Neutrophil (primary cell): ENCODE results near the gene SMAD9.

ENCODE experiments used
- H3K27ac ChIP-seq: fragments of 200-600 bp; sonication (generic); 2 replicates; pipeline ENCODE4 v1.5.1; 2016; ENCODE audit warnings: mild to moderate bottlenecking, moderate library complexity
- H3K27me3 ChIP-seq: fragments of 200-600 bp; sonication (generic); 2 replicates; pipeline ENCODE4 v1.6.0; 2016; ENCODE audit warnings: mild to moderate bottlenecking
- H3K36me3 ChIP-seq: fragments of 200-600 bp; sonication (generic); 2 replicates; pipeline ENCODE4 v1.5.1; 2017
- H3K4me1 ChIP-seq, 2 experiments: fragments of 200-600 bp in 1 of 2; sonication (generic) in 1 of 2; 1 replicate in 1 of 2; 2 replicates in 1 of 2; pipeline versions ENCODE4 v1.5.1 to v1.6.1; 2013 to 2016; ENCODE audit warnings: low read depth in 1 of 2, low read length in 1 of 2, mild to moderate bottlenecking in 1 of 2, moderate library complexity in 1 of 2; ENCODE audit not compliant: control insufficient read depth in 1 of 2, insufficient read depth in 1 of 2
- H3K4me3 ChIP-seq, 2 experiments: fragments of 200-600 bp in 1 of 2; sonication (generic) in 1 of 2; 1 replicate in 1 of 2; 2 replicates in 1 of 2; pipeline ENCODE4 v1.5.1; 2013 to 2016; ENCODE audit warnings: low read depth in 1 of 2, low read length in 1 of 2, mild to moderate bottlenecking in 1 of 2, moderate library complexity in 1 of 2
- H3K9me3 ChIP-seq: fragments of 200-600 bp; sonication (generic); 2 replicates; pipeline ENCODE4 v1.5.1; 2016
- CTCF ChIP-seq: fragments of 200-600 bp; sonication (generic); IDR thresholded peaks from 2 replicates; pipeline ENCODE4 v1.5.1; 2016; ENCODE audit warnings: antibody characterized with exemption

The SMAD9 gene

DNA sequence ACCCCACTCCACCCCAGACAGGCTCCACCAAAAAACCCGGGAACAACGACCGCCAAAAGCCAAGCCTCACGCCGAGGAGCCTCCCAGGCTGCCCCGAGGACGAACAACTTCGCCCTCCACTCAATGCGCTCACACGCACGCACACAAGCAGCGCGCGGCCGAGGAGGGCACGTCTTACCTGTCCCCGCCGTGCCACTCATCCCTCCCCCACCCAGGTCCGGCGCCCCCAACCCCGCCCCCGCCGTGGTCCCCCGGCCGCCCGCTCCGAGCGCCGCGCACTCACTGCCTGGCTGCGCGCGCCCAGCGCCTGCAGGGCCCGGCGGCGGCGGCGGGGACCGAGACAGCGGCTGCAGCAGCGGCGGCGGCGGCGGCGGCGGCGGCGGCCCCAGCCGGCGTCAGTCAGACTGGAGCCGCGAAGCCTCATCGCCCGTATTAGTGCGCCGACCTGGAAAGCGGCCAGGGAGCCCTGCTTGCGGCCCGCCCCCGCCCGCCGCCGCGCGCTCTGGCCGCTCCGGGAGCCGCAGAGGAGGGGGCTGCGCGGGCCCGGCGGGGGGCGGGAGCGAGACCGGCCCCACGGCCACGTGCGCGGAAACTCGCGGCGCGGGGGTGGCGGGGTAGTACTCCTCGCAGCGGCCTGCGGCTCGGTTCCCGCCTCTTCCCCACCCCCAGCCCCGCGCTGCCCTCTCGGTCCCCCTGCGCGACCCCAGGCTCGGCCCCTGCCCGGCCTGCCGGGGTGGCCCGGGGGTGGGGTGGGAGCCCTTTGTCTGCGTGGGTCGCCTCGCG is at the start of gene SMAD9:
TSS of gene SMAD9 (minus strand) at position 406 of the 783 bp plus-strand sequence. CDS start 40,549 bp downstream, outside the sequence.
- Histone ChIP-seq H3K4me3 (peak within 1 kb of the TSS in 1 of 2 experiments; percentile 42), H3K27ac (no peak within 1 kb of the TSS), H3K4me1 (peaks cover 0 to 10% of the 10 kb centered on the region in 2 experiments), H3K9me3 (no peaks in the 10 kb centered on the region), H3K27me3 (peaks cover 97% of the 10 kb centered on the region), H3K36me3 (no peaks in the 10 kb centered on the region)
- no peak for TF ChIP-seq CTCF

DNA sequence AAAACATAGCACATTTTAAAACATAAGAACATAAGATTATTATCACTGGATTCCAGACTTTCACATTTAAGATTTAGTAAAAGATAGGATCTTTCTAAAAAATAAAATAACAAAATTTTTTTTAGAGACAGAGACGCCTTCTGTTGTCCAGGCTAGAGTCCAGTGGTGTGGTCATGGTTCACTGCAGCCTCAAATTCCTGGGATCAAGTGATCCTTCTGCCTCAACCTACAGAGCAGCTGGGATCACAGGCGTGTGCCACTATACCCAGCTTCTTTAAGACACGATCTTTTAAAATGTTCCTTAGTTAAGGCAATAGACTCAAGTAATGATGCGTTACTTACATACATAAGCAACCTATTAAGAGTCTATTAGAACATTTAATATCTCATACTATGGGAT is 46.4 kb upstream of the SMAD9 start:
- H3K9me3 ChIP-seq = no peaks in the 10 kb centered on the region
- TF ChIP-seq CTCF = no peak
- H3K4me1 ChIP-seq = no peaks in the 10 kb centered on the region
- H3K27me3 ChIP-seq = no peaks in the 10 kb centered on the region
- H3K27ac ChIP-seq = no peak overlapping the region
- H3K36me3 ChIP-seq = peaks cover 25% of the 10 kb centered on the region
- no peak overlapping the region for H3K4me3 ChIP-seq

DNA sequence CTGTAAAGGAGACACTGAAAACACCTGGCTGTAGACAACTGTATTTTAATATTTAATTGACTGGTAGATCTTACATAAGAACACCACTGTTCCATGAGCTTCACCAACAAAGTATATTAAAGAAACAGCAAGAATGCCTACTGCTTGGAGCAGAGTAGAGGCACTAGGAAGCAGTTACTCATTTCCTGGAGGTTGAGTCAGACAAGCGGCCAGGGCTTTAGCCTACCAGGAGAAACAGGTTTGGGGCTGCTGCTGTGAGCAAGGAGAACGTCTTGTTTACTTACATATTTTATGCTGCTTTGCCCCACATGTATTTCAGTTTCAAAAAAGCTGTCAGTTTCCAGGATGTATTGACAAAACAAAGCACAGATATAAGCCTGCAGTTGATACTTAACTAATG is 45.7 kb upstream of the SMAD9 start:
- H3K27me3 ChIP-seq = no peaks in the 10 kb centered on the region
- no peak overlapping the region for H3K27ac ChIP-seq
- H3K36me3 ChIP-seq = peaks cover 30% of the 10 kb centered on the region
- H3K4me1 ChIP-seq = no peaks in the 10 kb centered on the region
- no peak for TF ChIP-seq CTCF
- H3K9me3 ChIP-seq = no peaks in the 10 kb centered on the region
- no peak overlapping the region for H3K4me3 ChIP-seq

DNA sequence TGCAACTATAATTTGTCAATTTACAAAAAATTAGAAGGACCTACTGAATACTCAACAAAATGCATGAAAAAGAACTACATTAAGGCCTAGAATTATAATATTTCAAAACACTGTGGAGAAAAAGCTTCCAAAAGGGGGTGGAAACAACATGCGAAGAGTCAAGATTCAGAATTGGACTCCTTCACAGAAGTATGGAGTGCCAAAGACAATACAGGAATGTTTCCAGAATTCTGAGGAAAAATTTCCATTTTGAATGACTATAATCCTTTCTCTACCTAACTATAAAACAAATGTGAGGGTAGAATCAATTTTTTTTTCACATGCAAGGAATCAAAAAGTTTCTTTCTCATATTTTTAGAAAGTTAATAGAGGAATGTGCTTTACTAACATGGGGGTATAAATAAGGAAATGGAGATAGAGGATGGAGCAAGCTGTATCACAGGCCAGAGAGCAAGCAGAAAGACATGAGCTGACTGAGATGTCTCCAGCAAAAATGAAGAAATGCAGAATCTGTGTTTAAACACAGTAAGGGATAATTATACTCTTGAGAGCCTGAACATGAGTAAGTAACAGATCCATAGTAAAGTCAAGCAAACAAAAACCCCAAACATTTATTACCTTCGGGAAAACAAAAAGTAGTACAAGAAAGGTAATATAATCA is 39.5 kb upstream of the SMAD9 start:
- peaks cover 17% of the 10 kb centered on the region for H3K36me3 ChIP-seq
- H3K27me3 ChIP-seq = no peaks in the 10 kb centered on the region
- H3K4me3 ChIP-seq = no peak overlapping the region
- peaks cover 0 to 4% of the 10 kb centered on the region in 2 experiments for H3K4me1 ChIP-seq
- H3K9me3 ChIP-seq = no peaks in the 10 kb centered on the region
- TF ChIP-seq CTCF = no peak
- H3K27ac ChIP-seq = no peak overlapping the region

- Histone ChIP-seq H3K4me3 (no peak overlapping the region), H3K27ac (no peak overlapping the region), H3K36me3 (peaks cover 7% of the 10 kb centered on the region), H3K9me3 (no peaks in the 10 kb centered on the region), H3K4me1 (peaks cover 0 to 4% of the 10 kb centered on the region in 2 experiments), H3K27me3 (no peaks in the 10 kb centered on the region)
- TF ChIP-seq CTCF = no peak
Measured at GRCh38 chr13:36954542-36954941, 34.5 kb upstream of the SMAD9 start.
